Glutamatergic neuron (in vitro differentiated cells): ENCODE results near the gene COPB1. TPM values are rescaled to one million over a fixed set of nuclear protein-coding genes. Genes with fewer than 3 reads are reported as not detected.

Experiments used
- DNase-seq: peaks from one replicate; pipeline ENCODE4 v3.0.0; 2022
- H3K27ac Mint-ChIP-seq: one replicate; pipeline ENCODE4 v1.8.0; 2020; ENCODE audit warnings: mild to moderate bottlenecking, mixed read lengths, inconsistent platforms; ENCODE audit not compliant: unreplicated experiment
- H3K27me3 Mint-ChIP-seq: one replicate; pipeline ENCODE4 v1.8.0; 2020; ENCODE audit warnings: mild to moderate bottlenecking, moderate library complexity, mixed read lengths, inconsistent platforms; ENCODE audit not compliant: unreplicated experiment
- H3K36me3 Mint-ChIP-seq: one replicate; pipeline ENCODE4 v1.8.0; 2020; ENCODE audit warnings: mild to moderate bottlenecking, mixed read lengths, inconsistent platforms; ENCODE audit not compliant: unreplicated experiment
- H3K4me1 Mint-ChIP-seq: one replicate; pipeline ENCODE4 v1.8.0; 2020; ENCODE audit warnings: mild to moderate bottlenecking, low read depth, mixed read lengths, inconsistent platforms; ENCODE audit not compliant: unreplicated experiment
- H3K4me3 Mint-ChIP-seq: one replicate; pipeline ENCODE4 v1.8.0; 2020; ENCODE audit warnings: mild to moderate bottlenecking, mixed read lengths, inconsistent platforms; ENCODE audit not compliant: unreplicated experiment
- H3K9me3 Mint-ChIP-seq: one replicate; pipeline ENCODE4 v1.8.0; 2020; ENCODE audit warnings: mild to moderate bottlenecking, moderate library complexity, mixed read lengths, inconsistent platforms; ENCODE audit not compliant: unreplicated experiment
- CTCF ChIP-seq: fragments of 200-600 bp; sonication (generic); IDR thresholded peaks from one replicate; pipeline ENCODE4 v1.5.0; 2021; ENCODE audit not compliant: partially characterized antibody, unreplicated experiment
- total RNA-seq: library from RNA; stranded (reverse); fragmentation: NEBNext Ultra II Directional; extraction: Animal tissue kit (Norgen Biotek cat#: 25700); gene quantifications from one replicate; pipeline ENCODE4 v1.2.1, GENCODE V29; 2021; ENCODE audit not compliant: unreplicated experiment

The COPB1 gene
- total RNA-seq, 1 donor from 2014 or later, result 99.4 TPM

- Mint-ChIP-seq H3K4me1 (no peaks in the 10 kb centered on the region), H3K4me3 (no peak overlapping the region), H3K27ac (no peak overlapping the region), H3K9me3 (peaks cover 2% of the 10 kb centered on the region), H3K36me3 (no peaks in the 10 kb centered on the region), H3K27me3 (no peaks in the 10 kb centered on the region)
- no peak for TF ChIP-seq CTCF
- no peak for DNase-seq
These were observed 55.0 kb downstream of the COPB1 start for GRCh38 chr11:14444441-14445189.

- no peak for DNase-seq
- Mint-ChIP-seq H3K9me3 (peaks cover 2% of the 10 kb centered on the region), H3K27ac (no peak overlapping the region), H3K36me3 (no peaks in the 10 kb centered on the region), H3K27me3 (peaks cover 2% of the 10 kb centered on the region), H3K4me1 (no peaks in the 10 kb centered on the region), H3K4me3 (no peak overlapping the region)
- no peak for TF ChIP-seq CTCF
These were observed 56.0 kb downstream of the COPB1 start for GRCh38 chr11:14443638-14444037.

- Mint-ChIP-seq H3K27ac (no peak overlapping the region), H3K4me3 (no peak overlapping the region), H3K27me3 (peaks cover 6% of the 10 kb centered on the region), H3K36me3 (no peaks in the 10 kb centered on the region), H3K9me3 (no peaks in the 10 kb centered on the region), H3K4me1 (no peaks in the 10 kb centered on the region)
- no peak for TF ChIP-seq CTCF
- no peak for DNase-seq
These were observed 63.7 kb downstream of the COPB1 start for GRCh38 chr11:14435717-14436512.

- peaks cover 3% of the 10 kb centered on the region for H3K4me1 Mint-ChIP-seq
- peaks cover 3% of the 10 kb centered on the region for H3K9me3 Mint-ChIP-seq
These were observed 74.0 kb downstream of the COPB1 start for GRCh38 chr11:14425621-14426020.

More at GRCh38 chr11:14425621-14426020, 74.0 kb downstream of the COPB1 start:
- Mint-ChIP-seq H3K27ac (no peak overlapping the region), H3K27me3 (no peaks in the 10 kb centered on the region), H3K4me3 (no peak overlapping the region), H3K36me3 (no peaks in the 10 kb centered on the region)
- TF ChIP-seq CTCF, result no peak
- DNase-seq, result no peak
